Articular chondrocyte of knee joint (primary cell): Measurements from ENCODE around the gene ATR. TPM values are rescaled to one million over a fixed set of nuclear protein-coding genes. Genes with fewer than 3 reads are reported as not detected.

Experiments used
- small RNA-seq: library from RNA; depleted of rRNA; stranded (forward); fragments of <200 nt; gene quantifications from one replicate; pipeline ENCODE3, GENCODE V24; 2012
- total RNA-seq: library from RNA; depleted of rRNA; stranded (reverse); fragments of >200 nt; gene quantifications from 2 replicates; pipeline ENCODE4 v1.2.3, GENCODE V29; 2012

ATR gene
- total RNA-seq: 26.8 and 35.0 TPM in 2 replicates

GRCh38 chr3:142578329-142579223 is at the start of gene ATR:
ATR (minus strand) TSS chr3:142578733; CDS start chr3:142578704, 29 bp downstream.

GRCh38 chr3:142595951-142596725 is 17.6 kb upstream of the ATR start, which contains the start of gene PLS1:
PLS1 (plus strand) TSS chr3:142596393; CDS start chr3:142664238, 67,845 bp downstream.

GRCh38 chr3:142447852-142448823 is 130.4 kb downstream of the ATR start, which contains the start of gene XRN1:
XRN1 (minus strand) TSS chr3:142448037; CDS start chr3:142447944, 93 bp downstream.

Small RNA genes within 50 kb of the gene (small RNA-seq; reads per million reads assigned to genes)
- gene RNA5SP143 (not detected), gene RNU1-100P (not detected), gene RNU6-1294P (not detected)

Other genes starting within 250 kb of the ATR start
- 79.1 and 81.1 TPM in 2 replicates for gene XRN1, start 130.7 kb downstream of the ATR start, total RNA-seq
- gene PLS1, start 17.7 kb upstream of the ATR start, total RNA-seq: 0.26 and 0.97 TPM in 2 replicates
- gene TRPC1, start 145.3 kb upstream of the ATR start, total RNA-seq: 29.0 and 40.8 TPM in 2 replicates